COLO829 (cell line): ENCODE data around the gene SAMD9L.
"Not testable (repeated sequence)": the region's sequence is repeated elsewhere in the genome, so short reads cannot be mapped to it uniquely, and the experiment has no call there.

Experiments
- DNase-seq: peaks from one replicate; pipeline ENCODE4 v3.0.0; 2012; ENCODE audit warnings: low spot score

Gene SAMD9L

DNA sequence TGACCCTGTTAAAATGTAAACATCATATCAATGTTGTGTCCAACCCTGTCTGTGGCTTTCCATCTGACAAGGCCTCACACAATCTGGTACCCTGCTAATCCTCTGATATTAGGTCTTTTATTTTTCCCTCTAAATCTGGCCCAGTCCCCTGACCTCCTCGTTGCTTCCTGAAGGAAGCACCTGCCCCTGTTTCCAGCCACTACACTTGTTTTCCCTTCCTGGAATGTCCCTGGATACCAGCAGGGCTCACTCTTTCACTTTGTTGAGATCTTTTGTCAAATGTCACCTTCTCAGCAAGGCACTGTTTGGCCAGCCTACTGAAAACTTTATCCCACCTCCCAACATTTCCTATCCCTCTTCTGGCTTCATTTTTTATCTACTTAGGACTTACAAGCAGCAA is 2.1 kb downstream of the SAMD9L start:
- DNase-seq: no peak

DNA sequence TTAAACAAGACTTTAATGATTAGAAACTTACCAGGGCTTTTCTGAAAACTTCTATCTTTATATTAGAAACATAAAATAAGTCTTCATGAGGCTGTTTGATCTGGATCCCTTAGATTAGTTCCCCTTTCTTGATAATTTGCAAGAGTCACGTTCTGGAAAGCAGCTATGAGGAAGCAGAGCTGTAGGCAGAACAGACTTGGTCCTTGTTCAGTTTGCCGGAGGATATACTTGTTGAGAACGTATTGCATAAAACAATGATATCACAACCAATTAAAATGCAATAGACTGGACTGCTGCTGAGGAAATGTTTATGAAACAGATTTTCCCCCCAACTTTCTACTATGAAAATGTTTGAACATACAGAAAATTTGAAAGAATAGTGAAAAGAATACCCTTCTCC is 2.8 kb downstream of the SAMD9L start:
- DNase-seq: no peak

DNA sequence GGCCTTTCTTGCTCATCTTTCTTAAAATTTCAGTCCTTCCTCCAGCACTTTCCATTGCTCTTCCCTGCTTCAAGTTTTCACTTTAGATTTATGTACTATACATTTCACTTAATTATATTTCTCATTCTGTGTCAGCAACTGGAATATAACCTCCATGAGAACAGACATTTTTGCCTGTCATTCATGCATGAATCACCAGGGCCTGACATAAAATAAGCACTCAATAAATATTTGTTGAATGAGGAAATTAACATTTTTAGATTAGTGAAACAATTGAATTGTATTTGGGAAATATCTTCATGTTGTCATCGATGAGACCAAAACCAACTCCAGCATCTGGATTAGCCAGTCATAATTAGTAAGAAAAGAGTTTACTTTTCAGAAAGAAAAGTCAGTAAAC is 6.1 kb downstream of the SAMD9L start:
- no peak for DNase-seq

DNA sequence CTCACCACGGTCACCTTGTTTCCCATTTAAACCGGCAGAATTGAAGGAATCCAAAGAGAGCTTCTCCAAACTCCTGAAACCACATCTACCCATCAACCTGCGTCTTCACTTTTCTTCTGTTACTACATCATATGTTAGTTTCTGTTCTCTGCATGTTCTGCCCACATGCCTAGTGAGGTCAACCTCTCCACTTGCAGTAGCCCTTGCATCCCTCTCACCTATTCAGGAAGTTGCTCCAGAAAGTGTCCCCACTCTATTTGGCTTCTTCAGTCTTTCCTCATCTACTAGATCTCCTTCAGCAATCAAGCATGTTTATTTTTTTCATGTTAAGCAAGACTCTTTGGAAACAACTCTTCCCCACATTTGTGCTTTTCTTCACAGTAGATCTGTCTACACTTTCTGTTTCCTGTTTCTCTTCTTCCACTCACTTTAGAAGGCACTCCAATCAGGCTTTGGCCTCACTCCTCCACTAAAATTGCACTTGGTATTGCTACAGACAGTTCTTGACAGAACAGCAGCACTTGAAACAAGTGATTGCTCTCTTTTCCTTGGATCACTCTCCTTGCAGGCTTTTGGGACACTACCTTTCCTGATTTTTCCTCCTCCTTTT is 7.5 kb downstream of the SAMD9L start:
- DNase-seq: no peak

DNA sequence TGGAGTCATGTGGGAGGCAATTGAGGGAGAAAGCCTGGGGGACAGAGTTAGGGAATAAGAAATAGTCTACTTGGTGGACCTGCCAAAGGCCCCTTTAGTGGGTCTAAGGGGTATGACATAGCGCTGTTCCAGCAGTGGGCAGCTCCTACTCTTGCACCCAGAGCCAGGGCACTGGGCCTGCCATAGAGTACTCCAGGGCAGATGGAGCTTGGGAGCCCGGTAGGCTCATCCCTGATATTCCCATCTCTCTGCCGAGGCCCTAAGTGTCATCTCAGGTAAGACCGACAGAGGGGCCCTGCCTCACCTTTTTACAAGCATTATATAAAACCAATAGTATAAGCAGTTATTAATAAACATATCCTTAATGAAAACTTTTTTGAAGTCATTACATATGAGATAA is 9.6 kb downstream of the SAMD9L start:
- DNase-seq: no peak

DNA sequence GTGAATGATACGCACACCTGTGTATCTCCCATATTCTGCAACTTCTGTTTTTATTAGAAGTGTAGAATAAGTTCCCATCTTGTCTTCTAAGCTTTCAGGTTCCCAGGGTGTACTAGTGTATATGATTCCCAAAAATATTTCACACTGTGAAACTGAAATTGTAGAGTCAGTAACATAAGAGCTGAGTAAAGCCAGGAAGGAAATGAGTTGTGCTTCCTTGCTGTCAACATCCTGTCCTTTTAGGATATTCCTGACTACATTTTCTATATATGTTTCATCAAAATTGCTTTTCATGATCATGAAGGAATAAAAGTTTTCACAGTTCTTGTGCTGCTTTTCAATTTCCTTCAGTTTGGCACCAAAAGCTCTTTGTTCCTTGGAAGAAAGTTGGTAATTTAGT is 15.2 kb downstream of the SAMD9L start:
- DNase-seq: no peak

DNA sequence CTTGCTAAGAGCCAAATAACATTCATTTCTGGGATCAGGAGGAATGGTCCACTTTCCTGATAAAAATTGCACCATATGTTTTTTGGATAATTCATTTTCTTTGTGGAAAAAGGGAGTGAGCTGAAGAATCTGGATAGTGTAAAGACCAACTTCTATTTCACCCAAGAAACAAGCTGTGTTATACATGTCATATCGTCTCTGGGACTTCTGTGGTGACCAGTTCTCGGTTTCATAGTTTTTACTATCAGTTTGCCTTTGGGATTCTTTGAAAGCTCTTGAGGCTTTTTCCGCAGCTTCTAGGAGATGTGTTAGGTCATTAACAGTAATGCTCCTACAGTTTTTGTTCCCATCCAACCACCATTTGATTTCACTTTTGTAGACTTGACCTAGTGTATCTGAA is 16.0 kb downstream of the SAMD9L start:
- no peak for DNase-seq

DNA sequence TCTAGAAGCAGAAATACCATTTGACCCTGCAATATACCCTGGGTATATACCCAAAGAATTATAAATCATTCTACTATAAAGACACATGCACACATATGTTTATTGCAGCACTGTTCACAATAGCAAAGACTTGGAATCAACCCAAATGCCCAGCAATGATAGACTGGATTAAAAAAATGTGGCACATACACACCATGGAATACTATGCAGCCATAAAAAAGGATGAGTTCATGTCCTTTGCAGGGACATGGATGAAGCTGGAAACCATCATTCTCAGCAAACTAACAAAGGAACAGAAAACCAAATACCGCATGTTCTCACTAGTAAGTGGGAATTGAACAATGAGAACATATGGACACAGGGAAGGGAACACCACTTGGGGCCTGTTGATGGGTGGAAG is 21.2 kb downstream of the SAMD9L start:
- DNase-seq: not testable (repeated sequence)

DNA sequence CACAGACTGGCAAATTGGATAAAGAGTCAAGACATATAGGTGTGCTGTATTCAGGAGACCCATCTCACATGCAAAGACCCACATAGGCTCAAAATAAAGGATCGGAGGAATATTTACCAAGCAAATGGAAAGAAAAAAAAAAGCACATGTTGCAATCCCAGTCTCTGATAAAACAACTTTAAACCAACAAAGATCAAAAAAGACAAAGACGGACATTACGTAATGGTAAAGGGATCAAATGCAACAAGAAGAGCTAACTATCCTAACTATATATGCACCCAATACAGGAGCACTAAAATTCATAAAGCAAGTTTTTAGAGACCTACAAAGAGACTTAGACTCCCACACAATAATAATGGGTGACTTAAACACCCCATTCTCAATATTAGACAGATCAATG is 24.7 kb downstream of the SAMD9L start:
- not testable (repeated sequence) for DNase-seq

DNA sequence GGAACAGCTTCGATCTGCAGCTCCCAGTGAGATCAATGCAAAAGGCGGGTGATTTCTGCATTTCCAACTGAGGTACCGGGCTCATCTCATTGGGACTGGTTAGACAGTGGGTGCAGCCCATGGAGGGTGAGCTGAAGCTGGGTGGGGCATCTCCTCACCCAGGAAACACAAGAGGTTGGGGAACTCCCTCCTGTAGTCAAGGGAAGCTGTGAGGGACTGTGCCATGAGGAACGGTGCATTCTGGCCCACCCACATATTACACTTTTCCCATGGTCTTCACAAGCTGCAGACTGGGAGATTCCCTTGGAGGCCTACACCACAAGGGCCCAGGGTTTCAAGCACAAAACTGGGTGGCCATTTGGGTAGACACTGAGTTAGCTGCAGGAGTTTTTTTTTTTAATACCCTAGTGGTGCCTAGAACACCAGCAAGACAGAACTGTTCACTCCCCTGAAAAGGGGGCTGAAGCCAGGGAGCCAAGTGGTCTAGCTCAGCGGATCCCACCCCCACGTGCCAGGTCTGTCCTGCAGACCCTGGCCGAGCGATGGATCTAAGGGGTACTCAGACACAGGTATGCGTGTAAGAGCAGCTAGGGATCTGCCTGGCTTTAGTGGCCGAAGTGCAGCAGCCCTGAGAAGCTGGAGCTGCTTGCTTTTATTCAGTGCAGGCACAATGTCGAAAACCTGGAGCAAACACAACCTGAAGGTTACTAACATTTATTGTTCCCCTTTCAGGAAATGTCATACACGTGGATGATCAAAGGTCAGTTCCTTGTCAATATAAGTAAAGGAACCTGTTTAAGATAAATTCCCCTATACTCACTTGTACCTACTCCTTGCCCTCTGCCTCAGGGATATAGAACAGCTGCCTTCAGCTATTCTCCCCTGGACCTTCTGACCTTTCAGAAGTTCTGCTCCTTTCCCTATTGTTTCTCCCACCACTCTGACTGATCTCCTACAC is 27.3 kb downstream of the SAMD9L start:
- no peak for DNase-seq

DNA sequence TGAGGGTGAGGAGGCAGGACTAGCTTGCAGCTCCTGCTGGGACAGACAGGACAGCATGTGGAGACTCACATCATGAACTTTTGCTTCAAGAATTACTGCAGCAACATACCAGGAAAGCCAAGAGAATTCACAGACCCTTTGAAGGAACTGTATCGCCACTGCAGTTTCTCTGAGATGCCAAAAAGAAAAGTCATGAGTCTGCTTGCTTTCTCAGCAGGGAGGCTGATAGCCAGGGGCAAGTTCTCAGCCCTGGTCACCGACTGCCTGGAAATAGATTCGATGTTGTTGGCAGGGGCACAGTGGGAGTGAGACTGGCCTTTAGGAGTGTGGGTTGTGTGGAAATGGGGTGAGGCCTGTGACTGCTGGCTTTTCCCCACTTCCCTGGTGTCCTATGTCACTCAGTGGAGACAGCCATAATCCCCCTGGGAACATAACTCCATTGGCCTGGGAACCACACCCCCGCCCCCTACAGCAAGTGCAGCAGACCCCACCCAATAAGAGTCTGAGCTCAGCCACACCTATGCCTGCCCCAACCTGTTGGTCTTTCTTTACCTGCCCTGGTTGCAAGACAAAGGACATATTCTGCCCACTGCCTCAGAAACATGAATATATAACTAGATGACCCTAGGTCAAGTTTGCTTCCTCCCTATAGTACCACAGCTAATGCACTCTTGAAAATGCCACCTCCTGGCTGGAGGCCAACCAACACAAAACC is 28.8 kb downstream of the SAMD9L start:
- DNase-seq: no peak

DNA sequence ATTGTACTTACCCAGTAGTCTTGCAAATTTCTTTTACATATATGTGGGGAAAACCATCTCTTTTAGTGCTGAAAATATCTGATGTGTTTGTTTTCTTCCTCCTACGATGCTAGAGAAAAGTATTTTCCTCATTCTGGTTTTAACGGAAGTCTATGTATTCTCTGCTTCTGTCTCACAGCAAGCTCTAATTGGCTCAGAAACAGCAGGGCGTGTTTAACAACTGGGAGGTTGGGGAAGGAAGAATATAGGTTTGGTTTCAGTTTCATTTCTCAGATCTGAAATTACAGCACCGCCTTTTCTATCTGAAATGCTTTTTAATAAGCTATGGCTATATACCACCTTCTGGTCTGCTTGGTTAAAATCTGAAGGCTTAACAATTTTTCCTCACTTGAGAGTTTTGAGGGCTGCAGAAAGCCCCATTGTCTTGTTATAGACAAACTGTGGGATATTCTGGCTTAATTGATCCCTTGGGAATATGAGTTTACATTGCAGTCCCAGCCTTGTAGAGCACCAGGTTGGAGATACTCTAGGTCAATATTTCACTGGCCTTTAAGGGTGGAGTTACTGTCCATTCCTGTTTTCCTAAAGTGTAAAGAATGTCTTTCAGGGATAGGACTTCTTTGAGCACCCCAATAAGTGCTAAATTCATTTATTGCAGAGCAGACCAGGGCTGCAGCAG is 30.2 kb downstream of the SAMD9L start, which contains the start of gene SAMD9:
TSS of gene SAMD9 (minus strand) at position 128 of the 679 bp plus-strand sequence. CDS start 11,882 bp downstream, outside the sequence.
- peak; percentile 94 for DNase-seq

DNA sequence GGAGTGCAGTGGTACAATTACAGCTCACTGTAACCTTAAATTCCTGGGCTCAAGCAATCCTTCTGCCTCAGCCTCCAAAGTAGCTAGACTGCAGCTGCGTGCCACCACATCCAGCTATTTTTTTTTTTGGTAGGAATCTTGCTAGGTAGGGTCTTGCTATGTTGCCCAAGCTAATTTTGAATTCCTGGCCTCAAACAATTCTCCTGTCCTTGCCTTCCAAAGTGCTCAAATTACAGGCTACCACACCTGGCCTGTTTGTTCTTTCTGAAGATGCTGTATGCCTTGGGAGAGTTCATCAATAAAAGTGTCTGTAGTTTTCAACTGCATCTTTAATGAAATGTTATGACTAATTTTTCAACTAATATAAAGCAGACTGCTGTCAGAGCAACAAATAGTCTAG is 30.9 kb downstream of the SAMD9L start:
- no peak for DNase-seq

DNA sequence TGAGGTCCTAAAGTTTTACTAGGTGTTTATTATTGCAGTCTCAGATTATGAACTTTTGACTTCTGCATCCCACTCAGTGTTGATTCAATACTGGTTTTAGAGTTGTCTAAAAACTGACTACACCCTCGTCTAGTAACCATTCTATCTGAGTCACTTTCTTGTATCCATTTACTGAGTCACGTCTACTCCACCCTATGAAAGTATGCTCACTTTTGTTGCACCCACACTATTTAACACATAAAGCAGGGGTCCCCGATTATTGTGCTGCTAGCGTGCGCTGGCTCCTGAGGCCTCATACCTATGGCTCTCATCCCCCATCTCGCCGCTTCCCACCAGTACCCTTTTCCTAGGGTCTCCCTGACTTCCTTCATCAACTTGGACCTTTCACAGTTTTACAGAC is 32.4 kb downstream of the SAMD9L start:
- no peak for DNase-seq

DNA sequence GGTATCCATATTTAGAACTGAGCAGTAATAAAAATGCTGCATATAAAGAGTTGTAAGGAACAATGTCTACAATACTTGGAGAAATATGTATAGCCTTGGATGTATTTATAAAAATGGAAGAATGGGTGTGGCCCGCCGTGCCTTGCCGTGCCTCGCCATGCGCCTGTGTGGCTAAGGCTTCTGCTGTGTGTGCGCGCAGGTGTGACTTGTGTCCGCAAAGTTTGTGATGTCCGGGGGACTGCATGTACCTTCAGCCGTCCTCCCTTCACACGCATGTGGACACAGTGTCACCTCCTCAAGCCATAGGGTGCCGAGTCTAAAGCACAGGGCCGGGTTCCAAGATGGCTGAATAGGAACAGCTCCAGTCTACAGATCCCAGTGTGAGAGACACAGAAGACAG is 40.2 kb downstream of the SAMD9L start:
- no peak for DNase-seq

DNA sequence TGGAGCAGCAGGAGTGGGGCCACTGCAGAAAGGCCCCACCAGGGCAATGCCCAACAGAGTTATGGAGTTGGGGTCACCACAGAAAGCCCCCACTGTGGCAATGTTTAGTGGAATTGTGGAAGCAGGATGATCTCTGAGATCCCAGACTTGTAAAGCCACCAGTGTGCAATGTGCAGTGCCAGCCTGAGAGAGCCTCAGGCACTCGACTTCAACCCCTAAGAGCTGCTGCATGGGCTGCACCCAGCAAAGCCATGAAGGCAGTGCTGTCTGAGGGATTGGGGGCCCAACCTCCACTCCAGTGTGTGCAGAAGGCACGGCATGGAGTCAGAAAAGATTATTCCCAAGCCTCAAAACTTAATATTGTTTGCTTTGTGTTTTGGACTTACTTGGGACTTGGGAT is 50.8 kb downstream of the SAMD9L start:
- DNase-seq: no peak

DNA sequence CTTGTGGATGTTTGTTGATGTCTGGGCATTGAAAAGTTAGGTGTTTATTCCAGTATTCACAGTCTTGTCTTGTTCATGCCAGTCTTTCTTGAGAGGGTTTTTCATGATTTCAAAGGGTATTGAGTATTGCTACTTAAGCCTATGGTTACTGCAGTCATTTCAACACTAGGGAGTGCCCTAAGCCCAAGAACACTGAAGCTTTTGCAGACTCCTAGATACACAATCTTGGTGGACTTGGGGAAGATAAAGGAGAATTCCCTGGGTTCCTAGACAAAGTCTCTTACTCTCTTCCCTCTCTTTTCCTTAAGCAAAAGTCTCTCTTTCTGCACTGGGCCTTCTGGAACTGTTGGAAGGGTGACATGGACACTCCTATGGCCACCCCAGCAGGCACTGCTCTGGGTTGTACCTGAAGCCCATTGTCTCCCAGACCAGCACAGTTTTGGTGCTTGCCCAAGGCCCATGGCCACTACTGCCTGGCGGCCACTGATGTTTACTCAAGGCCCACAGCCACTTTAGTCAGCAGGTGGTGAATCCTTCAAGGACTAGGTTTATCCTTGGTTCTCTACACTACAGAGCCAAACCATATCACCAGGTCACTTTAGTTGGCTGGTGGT is 55.3 kb downstream of the SAMD9L start:
- no peak for DNase-seq
